HL-60 (cell line): Measurements from ENCODE around the gene FGFR3.

ENCODE experiments used
- DNase-seq, 2 experiments: peaks; one replicate each; pipeline ENCODE4 v3.0.0-alpha.2; 2010 to 2020; ENCODE audit warnings: low read depth in 1 of 2, low spot score in 1 of 2
- H3K27ac ChIP-seq: fragments of 250-450 bp; sonication (Bioruptor Pico); replicated peaks from 2 replicates; pipeline ENCODE4 v1.5.1; 2020; ENCODE audit warnings: mild to moderate bottlenecking, moderate library complexity
- H3K27me3 ChIP-seq: fragments of 250-450 bp; sonication (Bioruptor Pico); 2 replicates; pipeline ENCODE4 v1.5.1; 2021; ENCODE audit warnings: mild to moderate bottlenecking, moderate library complexity; ENCODE audit not compliant: insufficient read depth, poor library complexity, severe bottlenecking
- H3K4me3 ChIP-seq: replicated peaks from 2 replicates; pipeline ENCODE4 v1.5.1; 2011; ENCODE audit warnings: mild to moderate bottlenecking, control low read depth, low read length; ENCODE audit not compliant: insufficient read depth
- CTCF ChIP-seq: IDR thresholded peaks from one replicate; pipeline ENCODE4 v1.5.1; 2011; ENCODE audit warnings: low read length, control low read depth, inconsistent platforms; ENCODE audit not compliant: insufficient read depth
- GABPA ChIP-seq: IDR thresholded peaks from 2 replicates; pipeline ENCODE4 v1.6.1; 2012; ENCODE audit warnings: low read depth
- POLR2AphosphoS5 ChIP-seq: IDR thresholded peaks from 2 replicates; pipeline ENCODE4 v1.6.1; 2012; ENCODE audit warnings: low read depth
- REST ChIP-seq: IDR thresholded peaks from 2 replicates; pipeline ENCODE4 v1.6.1; 2012; ENCODE audit warnings: low read depth; ENCODE audit not compliant: insufficient replicate concordance
- SPI1 ChIP-seq: IDR thresholded peaks from 2 replicates; pipeline ENCODE4 v1.6.1; 2012; ENCODE audit warnings: low read depth, mild to moderate bottlenecking, borderline replicate concordance

Gene FGFR3

GRCh38 chr4:1808851-1809753, 16.0 kb downstream of the FGFR3 start:
- TF ChIP-seq SPI1 (no peak), REST (no peak), GABPA (no peak), POLR2AphosphoS5 (no peak), CTCF (no peak)
- H3K4me3 ChIP-seq: no peak overlapping the region
- no peaks in the 10 kb centered on the region for H3K27me3 ChIP-seq
- H3K27ac ChIP-seq: no peak overlapping the region
- no peak for DNase-seq

- Histone ChIP-seq H3K27me3 (no peaks in the 10 kb centered on the region), H3K27ac (no peak overlapping the region), H3K4me3 (no peak overlapping the region)
- peak; percentile 33 to 67 for DNase-seq
- TF ChIP-seq SPI1: no peak
- no peak for TF ChIP-seq GABPA
- peak; percentile 95 for TF ChIP-seq CTCF
- TF ChIP-seq POLR2AphosphoS5: no peak; the same call in 1 of the 2 replicates
- TF ChIP-seq REST: no peak
Measured at GRCh38 chr4:1809754-1810502, 16.8 kb downstream of the FGFR3 start.

GRCh38 chr4:1810765-1811164, 17.7 kb downstream of the FGFR3 start:
- Histone ChIP-seq H3K27ac (no peak overlapping the region), H3K4me3 (no peak overlapping the region)

More at GRCh38 chr4:1810765-1811164, 17.7 kb downstream of the FGFR3 start:
- DNase-seq: no peak
- TF ChIP-seq CTCF (no peak), SPI1 (no peak), REST (no peak), POLR2AphosphoS5 (no peak), GABPA (no peak)
- H3K27me3 ChIP-seq: no peaks in the 10 kb centered on the region
